Uterus (tissue), 2 donors: ENCODE data around the gene GALNT7.

Source experiments
- CTCF ChIP-seq, 4 experiments: fragments of 200-600 bp in 2 of 4; fragments of 450-650 bp in 2 of 4; sonication (generic) in 2 of 4; IDR thresholded peaks; one replicate each; pipeline ENCODE4 v1.5.1; 2016 to 2019; ENCODE audit warnings: antibody characterized with exemption in 4 of 4, mild to moderate bottlenecking in 2 of 4, moderate library complexity in 1 of 4
- POLR2A ChIP-seq, 2 donors: fragments of 450-650 bp; IDR thresholded peaks; one replicate each; pipeline ENCODE4 v1.6.1; 2016; ENCODE audit warnings: antibody characterized with exemption in 2 of 2, mild to moderate bottlenecking in 1 of 2, moderate library complexity in 1 of 2

- TF ChIP-seq CTCF (IDR thresholded peaks at IDR 0.05) = peak in 1 of 4 experiments; percentile 3
- no peak for TF ChIP-seq POLR2A (IDR thresholded peaks at IDR 0.05)
These were observed 148.4 kb downstream of the GALNT7 start for GRCh38 chr4:173317004-173317403.
